Loucy (cell line): ENCODE measurements around the gene IL17RD.

Experiments
- EZH2phosphoT487 ChIP-seq: fragments of 200-600 bp; IDR thresholded peaks from 2 replicates; pipeline ENCODE4 v1.6.1; 2018; ENCODE audit warnings: antibody characterized with exemption, mild to moderate bottlenecking, moderate library complexity, borderline replicate concordance
- TF ChIP-seq, protein P1 (sequence below): fragments of 200-600 bp; sonication (generic); conservative IDR thresholded peaks from 2 replicates; pipeline ENCODE4 v1.5.1; 2014; ENCODE audit warnings: mild to moderate bottlenecking, antibody characterized with exemption, low read length

DNA sequence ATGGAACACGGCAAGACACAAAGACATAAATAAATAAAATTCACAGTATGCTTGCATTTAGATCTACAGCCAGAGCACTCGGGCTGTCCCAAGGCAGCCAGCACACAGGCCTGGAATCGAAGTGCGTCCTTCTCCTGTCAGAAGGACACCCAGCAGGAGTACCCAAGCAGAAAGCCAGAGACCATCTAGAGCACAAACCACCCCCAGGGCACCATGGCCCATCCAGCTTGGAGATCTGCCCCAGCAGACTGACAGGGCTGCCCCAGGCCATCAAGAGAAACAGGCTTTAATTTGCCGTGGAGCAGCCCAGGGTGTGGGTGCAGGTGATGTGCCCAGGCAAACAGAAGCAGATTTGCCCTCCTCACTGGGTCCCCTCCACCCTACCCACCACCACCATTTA lies 112.5 kb downstream of the IL17RD start:
- TF ChIP-seq, protein P1, sequence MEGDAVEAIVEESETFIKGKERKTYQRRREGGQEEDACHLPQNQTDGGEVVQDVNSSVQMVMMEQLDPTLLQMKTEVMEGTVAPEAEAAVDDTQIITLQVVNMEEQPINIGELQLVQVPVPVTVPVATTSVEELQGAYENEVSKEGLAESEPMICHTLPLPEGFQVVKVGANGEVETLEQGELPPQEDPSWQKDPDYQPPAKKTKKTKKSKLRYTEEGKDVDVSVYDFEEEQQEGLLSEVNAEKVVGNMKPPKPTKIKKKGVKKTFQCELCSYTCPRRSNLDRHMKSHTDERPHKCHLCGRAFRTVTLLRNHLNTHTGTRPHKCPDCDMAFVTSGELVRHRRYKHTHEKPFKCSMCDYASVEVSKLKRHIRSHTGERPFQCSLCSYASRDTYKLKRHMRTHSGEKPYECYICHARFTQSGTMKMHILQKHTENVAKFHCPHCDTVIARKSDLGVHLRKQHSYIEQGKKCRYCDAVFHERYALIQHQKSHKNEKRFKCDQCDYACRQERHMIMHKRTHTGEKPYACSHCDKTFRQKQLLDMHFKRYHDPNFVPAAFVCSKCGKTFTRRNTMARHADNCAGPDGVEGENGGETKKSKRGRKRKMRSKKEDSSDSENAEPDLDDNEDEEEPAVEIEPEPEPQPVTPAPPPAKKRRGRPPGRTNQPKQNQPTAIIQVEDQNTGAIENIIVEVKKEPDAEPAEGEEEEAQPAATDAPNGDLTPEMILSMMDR: no peak
- TF ChIP-seq EZH2phosphoT487: no peak
